Measurements from ENCODE around the gene CROCC. TPM values are rescaled to one million over a fixed set of nuclear protein-coding genes. Genes with fewer than 3 reads are reported as not detected.

CROCC gene
- total and polyA plus RNA-seq, 2 experiments from 2014 or later: 15.1 to 106 TPM

- Histone ChIP-seq H3K27ac (ENCODE audit: low read depth) (no peak overlapping the region), H3K9me2 (ENCODE audit: insufficient read depth) (no peaks in the 10 kb centered on the region), H3K4me3 (peak overlapping the region; percentile 46; the same call in 1 of the 2 replicates), H4K20me1 (replicated peaks; ENCODE audit: insufficient read depth) (0 out of 2 replicates have a peak, but pooled peaks cover 3% of the 10 kb centered on the region), H3K79me2 (replicated peaks; ENCODE audit: insufficient read depth) (0 out of 2 replicates have a peak, but pooled peaks cover 2% of the 10 kb centered on the region), H3K4me2 (peak overlapping the region; percentile 51; the same call in 1 of the 2 replicates), H2AFZ (no peak overlapping the region), H3F3A (replicated peaks; ENCODE audit: low read depth) (peaks cover 18% of the 10 kb centered on the region; the same call in 1 of the 2 replicates), H3K27me3 (ENCODE audit: insufficient read depth) (no peaks in the 10 kb centered on the region), H3K36me3 (ENCODE audit: insufficient read depth) (peaks cover 4% of the 10 kb centered on the region; the same call in 1 of the 2 replicates), H3K4me1 (ENCODE audit: insufficient read depth) (no peaks in the 10 kb centered on the region; the same call in 1 of the 2 replicates)
- H3K4me3 Mint-ChIP-seq: peak overlapping the region; percentile 59
- ATAC-seq (no peak), DNase-seq (ENCODE audit: low spot score) (no peak)
- TF ChIP-seq ETS1 (IDR thresholded peaks at IDR 0.05) (no peak), CREB1 (CRISPR knock-in tag; IDR thresholded peaks at IDR 0.05; ENCODE audit: low read depth) (no peak), STAT1 (IDR thresholded peaks at IDR 0.05; ENCODE audit: unreplicated experiment) (no peak), EZH2 (IDR thresholded peaks at IDR 0.05; ENCODE audit: low read depth, unreplicated experiment) (no peak), EZH2phosphoT487 (IDR thresholded peaks at IDR 0.05; ENCODE audit: unreplicated experiment) (no peak), REST (IDR thresholded peaks at IDR 0.05; ENCODE audit: unreplicated experiment) (no peak), CTCF (conservative IDR thresholded peaks at IDR 0.05; ENCODE audit: low read depth in 2 of 2) (no peak), ZNF462 (CRISPR knock-in tag; IDR thresholded peaks at IDR 0.05) (no peak), NANOG (IDR thresholded peaks at IDR 0.05; ENCODE audit: borderline replicate concordance) (no peak), ZNF114 (CRISPR knock-in tag; IDR thresholded peaks at IDR 0.05) (no peak), POLR2AphosphoS5 (IDR thresholded peaks at IDR 0.05; ENCODE audit: low read depth) (no peak), JUNB (IDR thresholded peaks at IDR 0.05; ENCODE audit: unreplicated experiment) (no peak), ZNF331 (CRISPR knock-in tag; IDR thresholded peaks at IDR 0.05; ENCODE audit: low read depth) (no peak)
- peaks cover 29% of the 10 kb centered on the region for H3K36me3 Mint-ChIP-seq (ENCODE audit: low read depth)
- no peaks in the 10 kb centered on the region for H3K9me3 Mint-ChIP-seq
- H3K27ac Mint-ChIP-seq: no peak overlapping the region
- H3K4me1 Mint-ChIP-seq: peaks cover 5% of the 10 kb centered on the region
- peaks cover 8% of the 10 kb centered on the region for H3K27me3 Mint-ChIP-seq (ENCODE audit: insufficient read depth, low read depth, poor library complexity)
Observed at GRCh38 chr1:16961297-16962133, 39.8 kb downstream of the CROCC start.
